GM18519 (cell line): ENCODE data around the gene ZNF507.
"Not testable (repeated sequence)": the region's sequence is repeated elsewhere in the genome, so short reads cannot be mapped to it uniquely, and the experiment has no call there.

ENCODE experiments used
- ATAC-seq: cut with Tn5 transposase; IDR thresholded peaks from one replicate; pipeline ENCODE4 v1.9.1; 2021; ENCODE audit warnings: mild to moderate bottlenecking, moderate library complexity; ENCODE audit not compliant: unreplicated experiment, low FRiP score

ZNF507 gene

DNA sequence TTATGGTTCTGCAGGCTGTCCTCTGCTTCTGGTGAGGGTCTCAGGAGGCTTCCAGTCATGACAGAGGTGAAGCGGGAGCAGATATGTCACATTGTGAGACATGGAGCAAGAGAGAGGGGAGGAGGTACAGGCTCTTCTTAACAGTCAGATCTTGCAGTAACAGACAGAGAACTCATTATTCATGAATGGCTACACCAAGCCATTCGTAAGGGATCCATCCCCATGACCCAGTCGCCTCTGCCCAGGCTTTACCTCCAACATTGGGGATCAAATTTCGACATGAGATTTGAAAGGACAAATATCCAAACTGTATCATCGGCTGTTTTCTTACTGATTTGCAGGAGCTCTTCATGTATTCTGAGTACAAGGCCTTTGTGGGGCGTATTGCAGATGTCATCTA is 21.7 kb downstream of the ZNF507 start:
- no peak for ATAC-seq

DNA sequence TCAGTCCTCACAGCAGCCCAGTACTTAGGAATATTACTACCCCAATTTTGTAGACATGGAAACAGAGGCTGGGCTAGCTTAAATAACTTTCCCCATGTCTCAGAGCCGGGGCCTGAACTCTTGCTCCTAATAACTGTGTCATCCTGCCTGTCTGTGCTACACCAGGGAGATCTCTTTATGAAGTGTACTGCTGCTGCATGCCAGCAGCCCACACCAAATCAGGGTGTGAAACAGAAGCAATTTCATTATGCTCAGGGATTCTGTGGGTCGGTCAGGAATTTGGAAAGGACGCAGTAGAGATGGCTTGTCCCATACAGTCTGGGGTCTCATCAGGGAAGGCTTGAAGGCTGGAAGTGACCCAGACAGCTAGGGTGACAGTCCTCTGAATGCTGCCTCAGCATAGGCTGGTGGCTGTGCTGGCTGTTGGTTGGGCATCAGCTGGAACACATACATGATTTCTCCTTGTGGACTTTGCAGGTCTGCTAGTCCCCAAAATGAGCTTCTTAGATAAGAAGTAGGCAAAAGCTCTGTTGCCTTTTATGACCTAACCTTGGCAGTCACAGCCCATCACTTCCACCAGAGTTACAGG is 22.6 kb downstream of the ZNF507 start:
- no peak for ATAC-seq

DNA sequence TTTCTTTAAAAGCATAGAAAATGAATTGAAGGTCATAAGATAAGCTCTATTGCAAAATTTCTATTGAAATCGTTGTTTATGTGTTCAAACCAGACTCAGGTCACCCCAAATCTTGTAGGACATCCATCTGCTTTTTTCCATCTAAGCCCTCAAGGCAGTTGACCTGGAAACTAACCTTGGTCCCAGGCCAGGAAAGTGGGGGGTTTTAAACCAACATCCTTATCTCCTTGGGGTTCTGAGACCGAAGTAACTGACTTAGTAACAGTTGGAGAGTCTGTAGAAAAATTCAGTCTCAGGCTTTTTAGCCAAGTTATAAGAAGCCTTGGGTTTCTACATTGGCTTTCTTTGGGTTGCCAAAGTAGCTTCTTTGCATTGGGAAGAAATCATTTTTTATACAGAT is 23.4 kb downstream of the ZNF507 start:
- no peak for ATAC-seq

DNA sequence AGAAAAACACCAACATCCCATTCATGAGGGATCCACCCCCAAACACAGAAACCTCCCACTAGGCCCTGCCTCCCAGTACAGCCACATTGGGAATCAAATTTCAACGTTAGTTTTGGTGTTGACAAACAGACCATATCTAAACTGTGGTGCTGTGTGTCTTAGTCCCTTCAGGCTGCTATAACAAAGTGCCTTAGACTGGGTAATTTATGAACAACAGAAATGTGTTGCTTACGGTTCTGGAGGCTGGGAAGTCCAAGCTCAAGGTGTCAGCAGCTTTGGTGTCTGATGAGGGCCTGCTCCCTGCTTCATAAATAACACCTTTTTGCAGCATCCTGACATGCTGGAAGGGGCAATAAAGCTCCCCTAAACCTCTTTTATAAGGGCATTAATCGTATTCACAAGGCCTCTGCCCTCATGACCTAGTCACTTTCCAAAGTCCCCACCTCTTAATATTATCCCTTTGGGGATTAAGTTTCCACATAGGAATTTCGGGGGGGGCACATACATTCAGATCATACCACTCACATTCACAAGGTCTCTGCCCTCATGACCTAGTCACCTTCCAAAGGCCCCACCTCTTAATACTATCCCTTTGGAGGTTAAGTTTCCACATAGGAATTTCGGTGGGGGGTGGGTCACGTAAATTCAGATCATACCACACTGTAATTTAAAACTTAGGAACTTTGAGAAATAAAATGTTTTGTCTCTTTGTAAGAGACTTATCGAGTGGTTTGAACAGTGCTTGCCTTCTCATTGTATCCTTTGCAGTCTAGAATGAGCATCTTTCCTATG is 27.5 kb downstream of the ZNF507 start:
- no peak for ATAC-seq

DNA sequence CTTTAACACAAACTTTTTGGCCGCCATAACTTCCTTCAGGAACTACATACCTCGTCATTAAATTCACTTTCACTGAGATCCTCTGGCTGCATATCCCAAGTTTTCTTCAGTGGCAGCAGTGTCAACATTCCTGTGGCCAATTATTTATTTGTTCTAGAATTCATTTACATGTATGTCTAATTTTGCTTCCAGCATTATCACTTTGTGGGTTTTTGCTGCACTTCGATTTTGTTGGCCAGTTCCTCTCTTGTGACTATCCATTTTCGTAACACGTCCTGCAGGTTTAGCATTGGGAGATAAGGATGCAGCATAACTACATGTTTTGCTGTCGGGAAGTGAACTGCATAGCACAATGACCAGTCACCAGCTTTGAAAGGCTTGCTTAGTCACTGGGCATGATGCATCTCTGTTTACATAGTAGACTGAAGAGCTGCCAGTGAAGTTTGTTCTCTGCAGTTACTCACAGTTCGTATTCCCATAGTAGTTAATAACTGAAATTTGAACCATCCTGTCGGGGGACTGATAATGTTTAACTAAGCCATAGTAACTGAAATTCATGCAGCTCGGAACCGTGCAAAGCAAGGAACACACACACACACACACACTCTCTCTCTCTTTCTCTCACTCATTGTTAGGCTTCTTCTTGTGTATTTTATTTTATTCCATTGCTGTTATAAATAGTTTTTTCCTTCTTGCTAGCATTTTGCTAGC is 28.3 kb downstream of the ZNF507 start:
- no peak for ATAC-seq

DNA sequence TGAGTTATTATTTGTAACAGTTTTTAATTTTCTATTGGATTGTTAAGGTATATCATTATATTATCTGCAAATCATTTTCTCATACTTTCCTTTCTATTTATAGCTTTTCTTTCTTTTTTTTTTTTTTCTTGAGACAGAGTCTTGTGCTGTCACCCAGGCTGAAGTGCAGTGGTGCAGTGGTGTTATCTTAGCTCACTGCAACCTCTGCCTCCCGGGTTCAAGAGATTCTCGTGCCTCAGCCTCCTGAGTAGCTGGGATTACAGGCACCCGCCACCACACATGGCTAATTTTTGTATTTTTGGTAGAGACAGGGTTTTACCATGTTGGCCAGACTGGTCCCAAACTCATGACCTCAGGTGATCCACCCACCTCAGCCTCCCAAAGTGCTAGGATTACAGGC is 29.0 kb downstream of the ZNF507 start:
- ATAC-seq, result not testable (repeated sequence)

DNA sequence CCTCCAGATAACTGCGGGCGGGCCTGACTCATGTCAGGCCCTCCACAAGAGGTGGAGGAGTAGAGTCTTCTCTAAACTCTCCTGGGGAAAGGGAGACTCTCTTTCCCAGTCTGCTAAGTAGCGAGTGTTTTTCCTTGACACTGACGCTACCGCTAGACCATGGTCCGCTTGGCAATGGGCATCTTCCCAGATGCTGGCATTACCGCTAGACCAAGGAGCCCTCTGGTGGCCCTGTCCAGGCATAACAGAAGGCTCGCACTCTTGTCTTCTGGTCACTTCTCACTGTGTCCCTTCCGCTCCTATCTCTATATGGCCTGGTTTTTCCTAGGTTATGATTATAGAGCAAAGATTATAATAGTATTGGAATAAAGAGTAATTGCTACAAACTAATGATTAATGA is 31.7 kb downstream of the ZNF507 start:
- not testable (repeated sequence) for ATAC-seq

DNA sequence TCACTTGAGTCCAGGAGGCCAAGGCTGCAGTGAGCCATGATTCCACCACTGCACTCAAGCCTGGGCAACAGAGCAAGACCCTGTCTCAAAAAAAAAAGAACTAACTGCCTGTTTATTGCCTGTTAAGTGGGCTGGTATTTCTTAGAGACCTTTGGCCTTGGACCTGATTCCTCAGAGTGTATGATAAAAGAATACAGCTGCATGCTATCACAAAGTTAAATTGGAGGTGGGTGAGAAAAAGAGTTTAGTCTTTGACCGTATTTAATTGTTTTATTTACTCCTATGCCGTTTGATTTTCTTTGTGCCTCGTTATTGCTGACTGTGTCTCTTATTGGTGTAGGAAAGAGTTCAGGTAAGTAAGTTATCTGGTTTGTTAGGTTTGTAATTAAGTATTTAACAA is 34.9 kb downstream of the ZNF507 start:
- no peak for ATAC-seq

DNA sequence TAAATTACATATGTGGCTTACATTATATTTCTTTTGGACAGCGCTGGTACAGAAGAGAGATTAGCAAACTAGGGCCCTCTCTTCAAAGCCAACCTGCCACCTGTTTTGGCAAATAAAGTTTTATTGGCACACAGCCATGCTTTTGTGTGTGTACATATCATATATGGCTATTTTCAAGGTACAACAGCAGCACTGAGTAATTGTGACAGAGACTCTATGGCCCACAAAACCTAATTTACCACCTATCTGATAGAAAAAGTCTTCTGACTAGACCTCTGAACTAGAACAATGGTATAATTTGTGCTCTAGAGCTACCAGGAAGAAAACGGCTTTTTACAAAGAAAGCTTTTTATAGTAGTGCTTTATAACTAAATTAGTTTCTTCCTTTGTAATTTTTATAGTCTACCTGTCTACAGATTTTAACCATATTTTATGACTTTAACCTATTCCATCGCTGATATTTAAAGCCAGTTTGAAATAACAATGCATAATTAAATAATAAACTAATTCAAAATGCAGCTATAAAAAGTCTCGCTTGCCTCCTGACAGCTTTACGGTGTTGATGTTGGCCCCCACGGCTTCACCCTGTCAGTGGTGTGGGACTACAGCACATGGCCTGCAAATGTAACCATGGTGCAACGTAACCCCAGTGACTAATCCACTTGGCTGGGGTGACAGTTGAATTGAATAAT is 42.4 kb downstream of the ZNF507 start:
- ATAC-seq, result no peak

DNA sequence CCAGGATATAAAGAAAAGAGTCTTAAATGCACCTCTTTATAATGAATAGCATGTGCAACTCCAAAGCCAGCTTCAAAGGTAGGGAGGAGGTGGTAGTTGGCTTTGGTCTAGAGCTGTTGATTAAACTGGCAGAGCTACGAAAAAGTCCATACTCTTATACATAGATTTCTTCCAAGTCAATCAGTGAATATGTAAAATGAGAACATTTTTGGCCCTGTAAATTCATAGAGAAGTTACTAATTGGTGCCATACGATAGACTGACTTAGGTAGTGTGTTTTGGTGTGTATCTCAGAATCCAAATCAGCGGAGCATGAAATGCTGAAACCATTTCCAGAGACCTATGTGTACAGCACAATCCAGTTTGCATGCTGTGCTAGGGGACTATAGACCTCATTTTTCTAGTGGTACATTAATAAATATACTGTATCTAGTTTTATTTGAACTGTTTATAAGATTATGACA is 43.0 kb downstream of the ZNF507 start:
- no peak for ATAC-seq

DNA sequence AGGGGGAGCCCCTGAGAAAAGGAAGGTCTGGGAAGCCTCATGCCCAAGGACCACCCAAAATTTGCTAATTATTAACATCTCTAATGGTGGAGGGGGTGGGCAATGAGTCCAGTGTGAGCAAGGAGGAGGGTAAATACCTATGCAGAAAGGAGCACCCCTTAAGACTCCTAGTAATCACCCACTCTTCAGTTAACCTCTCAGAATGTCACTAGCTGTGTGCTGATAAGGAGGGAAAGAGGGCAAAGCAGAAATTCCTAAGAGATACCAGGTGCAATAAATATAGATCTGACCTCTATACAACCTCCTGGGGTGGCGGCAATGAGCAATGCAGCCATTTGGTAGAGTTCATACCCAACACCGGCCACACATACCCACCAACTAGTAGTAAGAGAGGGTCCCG is 47.5 kb downstream of the ZNF507 start:
- ATAC-seq, result no peak

DNA sequence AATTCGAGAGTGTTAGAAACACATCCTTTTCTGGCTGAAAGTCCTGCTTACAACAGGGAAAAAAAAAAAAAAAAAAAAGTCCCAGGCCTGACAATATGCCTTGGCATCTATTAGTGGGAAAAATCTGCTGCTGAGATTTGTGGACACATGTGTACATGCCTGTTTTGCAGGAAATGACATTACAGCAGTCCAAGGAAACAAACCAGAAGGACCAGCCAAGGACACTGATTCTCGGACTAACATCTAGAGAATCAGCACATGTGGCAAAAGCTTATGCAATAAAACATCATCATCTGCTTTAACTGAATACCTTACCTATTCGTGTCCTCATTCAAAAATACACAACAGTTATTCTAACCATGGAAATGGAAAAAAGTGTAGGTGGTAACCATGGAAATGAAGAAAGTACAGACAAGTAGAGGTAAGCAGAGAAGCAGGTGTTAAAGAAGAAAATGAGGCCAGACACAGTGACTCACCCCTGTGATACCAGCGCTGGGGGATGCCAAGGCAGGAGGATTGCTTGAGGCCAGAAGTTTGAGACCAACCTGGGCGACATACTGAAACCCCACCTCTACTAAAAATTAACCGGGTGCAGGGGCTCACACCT is 50.7 kb downstream of the ZNF507 start:
- ATAC-seq, result no peak

DNA sequence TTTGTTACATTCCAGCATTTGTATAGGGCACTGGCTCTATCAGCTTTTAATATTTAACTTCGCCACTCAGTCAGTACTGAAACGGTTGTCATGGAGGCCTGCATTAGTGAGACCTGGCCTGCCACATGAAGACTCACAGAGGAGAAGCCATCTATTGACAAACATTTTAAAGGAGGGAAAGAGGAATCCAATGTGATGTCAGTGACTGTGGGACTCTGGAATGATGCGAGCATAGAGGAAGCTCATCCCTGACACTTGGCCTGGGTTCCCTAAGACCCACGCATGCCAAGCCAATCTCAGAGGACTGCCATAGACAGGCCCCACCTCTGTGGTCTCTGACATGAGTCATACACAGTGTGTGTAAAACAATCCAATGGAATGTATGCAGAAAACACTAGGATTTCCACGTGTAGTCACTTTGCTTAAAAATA is 52.3 kb downstream of the ZNF507 start:
- ATAC-seq, result no peak

DNA sequence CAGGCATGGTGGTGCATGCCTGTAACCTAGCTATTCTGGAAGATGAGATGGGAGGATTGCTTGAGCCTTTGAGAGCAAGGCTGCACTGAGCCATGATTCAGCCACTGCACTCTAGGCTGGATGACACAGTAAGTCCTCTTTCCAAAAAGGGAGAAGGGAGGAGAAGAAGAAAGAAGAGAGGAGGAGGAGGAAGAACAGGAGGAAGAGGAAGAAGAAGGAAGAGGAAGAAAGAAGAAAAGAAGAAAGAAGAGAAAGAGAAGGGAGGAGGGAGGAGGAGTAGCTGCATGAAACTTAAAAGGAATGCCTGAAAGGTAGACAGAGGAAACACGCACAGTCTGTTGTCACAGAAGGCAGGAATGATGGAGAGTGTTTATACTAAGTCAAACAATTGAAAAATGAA is 56.6 kb downstream of the ZNF507 start:
- ATAC-seq, result no peak

DNA sequence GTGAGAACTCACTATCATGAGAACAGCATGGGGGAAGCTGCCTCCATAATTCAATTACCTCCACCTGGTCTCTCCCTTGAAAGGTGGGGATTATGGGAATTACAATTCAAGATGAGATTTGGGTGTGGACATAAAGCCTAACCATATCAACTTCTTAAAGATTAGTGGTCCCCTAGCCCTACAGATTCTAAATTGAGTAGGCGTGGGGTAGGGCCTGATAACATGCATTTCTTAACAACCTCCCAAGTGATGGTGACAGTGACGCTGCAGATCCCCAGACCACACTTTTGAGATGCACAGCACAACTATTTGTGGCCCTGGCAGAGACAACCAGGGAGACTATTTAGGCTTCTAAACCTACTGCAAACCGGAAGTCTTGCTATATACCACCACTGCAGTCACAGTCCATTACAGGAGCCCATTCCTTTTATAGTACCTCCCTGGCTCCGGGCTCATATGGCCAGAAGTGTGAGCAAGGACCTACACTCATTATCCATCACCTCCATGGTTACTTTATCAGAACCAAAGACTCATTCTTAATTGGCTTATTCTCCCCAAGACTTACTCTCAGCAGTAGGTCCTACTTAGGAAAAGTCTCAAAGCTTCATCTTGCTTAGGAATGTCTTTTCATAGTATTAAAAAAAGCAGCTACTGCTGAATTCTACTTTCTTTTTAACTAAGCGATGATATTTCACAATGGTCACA is 58.0 kb downstream of the ZNF507 start:
- ATAC-seq, result no peak

DNA sequence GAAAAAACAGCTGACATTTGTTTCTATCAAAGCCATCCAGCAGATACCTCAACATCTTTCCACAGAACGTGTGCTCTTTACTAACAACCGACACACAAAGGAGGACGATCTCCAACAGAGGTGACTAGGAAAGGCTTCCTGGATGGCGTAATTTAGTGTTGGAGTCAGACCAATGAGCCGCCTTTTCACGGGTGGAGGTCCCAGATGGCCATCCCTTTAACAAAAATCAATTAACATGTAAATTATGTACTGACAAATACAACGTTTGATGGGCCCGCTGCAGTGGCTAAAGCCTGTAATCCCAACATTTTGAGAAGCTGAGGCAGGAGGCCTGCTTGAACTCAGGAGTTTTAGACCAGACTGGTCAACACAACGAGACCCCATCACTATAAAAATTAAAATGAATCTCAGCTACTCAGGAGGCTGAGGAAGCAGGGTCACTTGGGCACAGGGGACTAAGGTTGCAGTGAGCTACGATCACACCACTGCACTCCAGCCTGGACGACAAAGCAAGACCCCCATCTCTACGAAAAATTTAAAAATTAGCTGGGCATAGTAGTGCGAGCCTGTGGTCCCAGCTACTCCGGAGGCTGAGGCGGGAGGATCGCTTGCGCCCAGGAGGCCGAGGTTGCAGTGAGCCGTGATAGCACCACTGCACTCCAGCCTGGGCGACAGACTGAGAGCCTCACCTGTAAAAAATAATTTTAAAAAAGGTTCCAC is 59.0 kb downstream of the ZNF507 start:
- no peak for ATAC-seq

DNA sequence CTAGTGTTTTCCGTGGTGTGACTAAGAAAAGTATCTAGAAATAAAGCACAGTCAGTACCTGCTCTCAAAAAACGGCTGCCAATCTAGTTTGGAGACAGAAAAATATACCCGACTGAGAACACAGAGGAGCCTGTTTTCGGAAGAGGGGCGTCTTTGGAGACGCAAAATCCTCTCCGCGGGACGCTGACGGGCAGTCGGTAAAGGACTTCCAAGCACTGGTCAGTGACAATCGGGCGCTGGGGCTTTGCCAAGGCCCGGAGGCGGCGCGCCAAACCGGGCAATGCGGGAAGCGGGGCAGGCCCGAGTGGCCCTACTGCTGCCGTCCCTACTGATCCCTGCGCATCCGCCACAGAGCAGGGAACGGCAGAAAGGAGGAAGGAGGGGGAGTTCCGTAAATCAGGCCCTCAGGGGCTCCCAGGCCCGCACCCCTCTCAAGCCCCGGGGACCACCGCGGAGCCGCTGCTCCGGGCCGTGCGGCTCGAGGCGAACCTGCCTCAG is 59.6 kb downstream of the ZNF507 start:
- ATAC-seq, result no peak

DNA sequence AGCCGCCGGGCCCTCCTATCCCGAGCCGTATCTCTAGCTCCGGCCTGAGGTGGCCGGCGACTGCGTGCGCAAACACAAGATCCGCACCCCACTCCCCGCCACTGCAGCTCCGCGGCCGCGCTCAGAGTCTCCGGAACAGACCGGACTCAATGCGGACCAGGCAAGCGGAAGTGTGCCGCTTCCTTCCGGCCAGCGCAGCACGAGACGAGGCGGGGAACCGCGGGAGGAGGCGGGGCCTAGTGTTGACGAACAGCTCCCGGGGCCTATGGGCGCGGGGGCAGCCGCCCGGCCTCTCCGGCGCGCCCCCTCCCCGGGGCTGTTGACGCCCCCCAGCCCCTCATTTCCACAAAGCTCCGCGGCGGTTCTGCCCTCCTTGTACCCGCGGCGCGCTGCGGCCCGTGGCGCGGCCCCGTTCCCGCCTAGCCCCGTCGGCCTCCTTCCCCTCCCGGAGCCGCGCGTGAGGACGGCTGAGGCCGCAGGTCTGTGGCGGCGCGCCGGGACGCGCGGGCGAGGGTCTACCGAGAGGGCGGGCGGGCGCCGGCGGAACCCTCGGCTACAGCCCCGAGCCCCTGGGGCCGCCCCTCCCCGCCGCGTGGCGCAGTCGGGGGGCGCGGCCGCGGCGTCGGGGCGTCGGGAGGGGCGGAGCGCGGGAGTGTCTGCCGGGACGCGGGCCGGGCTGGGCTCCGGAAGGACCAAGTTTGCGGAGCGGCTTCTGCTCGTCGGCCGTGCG is 60.2 kb downstream of the ZNF507 start, which contains the start of gene DPY19L3:
Gene DPY19L3 (plus strand): TSS at position 340 of the 730 bp plus-strand sequence. CDS start 2,484 bp downstream, outside the sequence.
- ATAC-seq, result peak; percentile 89
